Kidney glomerular epithelial cell (primary cell): Measurements from ENCODE around the gene CENPP.

Source experiments
- DNase-seq: peaks from one replicate; lab custom pipeline; 2025; lab: John Stamatoyannopoulos, UW

Gene CENPP

DNA sequence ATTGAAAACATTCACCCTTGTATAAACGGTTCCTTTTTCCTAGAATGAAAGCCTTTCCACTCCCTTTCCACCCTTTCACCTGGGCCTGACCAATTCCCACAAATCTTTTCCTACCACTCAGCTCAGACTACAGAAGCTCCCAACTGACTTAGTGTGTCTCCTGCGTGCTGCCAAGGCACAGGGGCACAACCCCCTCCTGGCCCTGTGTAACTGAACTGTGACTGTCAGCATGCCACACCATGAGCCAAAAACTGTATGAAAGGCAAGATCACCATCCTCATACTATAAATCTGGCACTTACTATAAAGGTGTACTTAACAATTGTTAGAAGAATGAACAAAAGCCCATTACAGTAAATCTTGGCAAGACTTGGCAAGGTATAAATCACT is 12.1 kb upstream of the CENPP start:
- no peak for DNase-seq

DNA sequence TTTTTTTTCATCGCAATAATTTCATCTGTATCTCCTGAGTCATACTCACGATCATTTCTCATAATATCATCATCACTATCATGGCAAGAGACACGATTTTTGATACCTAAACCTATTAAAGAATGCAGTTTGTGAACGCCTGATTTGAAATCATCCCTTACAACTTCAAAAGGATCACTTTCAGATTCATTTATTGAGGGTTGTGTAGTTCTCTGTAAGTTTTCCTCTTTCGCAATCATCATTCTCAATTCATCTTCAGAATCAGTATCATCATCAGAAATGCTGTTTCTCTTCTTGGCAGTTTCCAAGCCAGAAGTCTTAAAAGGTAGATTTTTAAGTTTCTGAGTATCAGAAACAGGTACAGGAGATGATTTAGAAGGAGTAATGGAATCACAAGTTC is 10.3 kb upstream of the CENPP start:
- DNase-seq = no peak

DNA sequence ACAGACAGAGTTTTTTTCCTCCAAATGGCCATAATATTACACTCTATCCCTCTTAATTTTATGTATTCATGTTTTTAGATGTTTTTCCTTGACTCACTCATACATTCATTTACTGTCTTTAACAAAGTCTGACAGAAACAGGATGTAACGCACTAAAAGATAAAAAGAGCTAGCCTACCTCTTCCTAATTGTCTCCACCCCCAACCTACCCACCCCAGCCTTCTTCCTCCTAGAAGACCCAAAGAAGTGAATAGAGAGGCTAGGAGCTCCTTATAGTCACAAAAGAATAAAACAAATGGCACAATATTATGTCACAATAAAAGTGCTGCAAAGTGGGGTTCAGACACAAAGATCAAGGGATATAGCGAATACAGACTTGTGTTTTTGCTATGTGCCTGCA is 1.3 kb upstream of the CENPP start:
- no peak for DNase-seq

DNA sequence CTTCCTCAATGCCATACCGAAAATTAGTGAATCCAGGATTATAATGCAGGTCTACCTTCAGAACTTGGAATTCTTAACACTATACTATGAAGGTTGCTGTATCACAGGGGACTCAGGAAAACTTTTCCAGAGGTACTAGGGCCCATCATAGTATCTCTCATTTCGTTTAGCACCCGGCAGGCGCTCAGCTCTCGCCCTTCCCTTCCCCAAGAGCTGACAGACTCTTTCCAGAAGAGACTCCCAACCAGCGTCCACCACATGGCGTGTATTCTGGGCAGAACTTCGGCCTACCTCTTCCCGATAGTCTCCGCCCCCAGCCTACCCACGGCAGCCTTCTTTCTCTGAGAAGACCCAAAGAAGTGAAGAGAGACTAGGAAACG is 874 bp upstream of the CENPP start:
- peak; percentile 68 for DNase-seq

DNA sequence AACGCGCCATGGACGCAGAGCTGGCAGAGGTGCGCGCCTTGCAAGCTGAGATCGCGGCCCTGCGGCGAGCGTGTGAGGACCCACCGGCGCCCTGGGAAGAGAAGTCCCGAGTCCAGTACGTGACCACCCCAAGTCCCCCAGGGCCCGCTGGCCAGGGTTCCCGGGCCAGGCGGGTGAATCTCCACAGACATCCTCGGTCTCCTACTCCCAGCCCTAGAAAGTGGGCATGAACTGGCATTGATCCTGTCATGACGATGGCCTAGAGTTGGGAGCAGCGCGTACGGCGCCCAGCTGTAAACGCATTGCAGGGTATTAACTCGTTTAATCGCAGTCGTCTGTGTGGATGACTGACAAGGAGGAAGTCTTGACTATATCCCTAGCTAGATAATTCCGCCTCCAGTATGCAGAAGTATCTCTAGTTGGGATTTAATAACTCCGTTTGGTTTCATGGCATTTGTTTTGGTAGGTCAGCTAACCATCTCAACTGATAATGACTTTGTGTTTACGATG is 293 bp downstream of the CENPP start:
- peak; percentile 2 for DNase-seq

DNA sequence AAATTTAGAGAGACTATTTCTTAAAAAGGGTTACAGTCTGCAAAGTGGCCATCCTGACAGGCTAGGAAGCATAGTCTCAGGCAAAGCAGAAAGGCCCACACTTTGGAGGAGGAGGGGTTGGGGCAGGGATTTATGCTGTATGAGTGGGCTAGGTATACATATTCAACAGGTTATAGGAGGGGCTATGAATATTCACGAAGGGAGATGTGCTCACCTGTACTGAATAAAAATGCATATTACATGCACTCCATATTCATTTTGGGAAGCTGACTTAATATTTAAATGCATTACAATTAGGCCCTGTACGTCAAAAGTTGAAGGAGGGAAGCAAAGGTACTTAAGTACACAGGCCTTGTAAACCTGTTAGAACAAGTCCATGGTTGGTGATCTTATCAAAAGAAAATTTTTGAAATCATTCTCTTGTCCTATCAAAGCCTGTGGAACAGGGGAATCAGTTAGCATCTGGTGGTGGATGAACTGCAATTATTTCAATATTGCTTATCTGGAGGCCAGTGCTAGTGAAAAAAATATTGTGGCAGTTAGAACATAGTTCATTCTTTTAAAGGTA is 1.6 kb downstream of the CENPP start:
- DNase-seq = no peak

DNA sequence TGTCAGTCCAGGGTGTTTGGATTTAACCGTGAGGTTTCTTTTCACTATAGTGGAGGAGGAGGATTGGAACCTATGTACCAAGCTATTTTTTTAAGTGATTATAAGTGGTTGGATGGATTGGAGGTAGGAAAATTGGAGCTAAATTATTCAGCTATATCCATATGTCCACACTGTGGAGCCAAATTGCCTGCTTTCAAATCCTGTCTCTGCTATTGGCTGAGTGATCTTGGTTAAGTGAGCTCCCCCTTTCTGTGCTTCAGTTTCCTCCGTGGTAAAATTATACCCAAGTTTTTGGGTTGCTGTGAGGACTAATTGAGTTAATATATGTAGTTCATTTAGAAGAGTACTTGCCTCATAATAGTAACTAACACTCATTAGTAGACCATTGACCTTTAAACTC is 2.5 kb downstream of the CENPP start:
- peak; percentile 4 for DNase-seq

DNA sequence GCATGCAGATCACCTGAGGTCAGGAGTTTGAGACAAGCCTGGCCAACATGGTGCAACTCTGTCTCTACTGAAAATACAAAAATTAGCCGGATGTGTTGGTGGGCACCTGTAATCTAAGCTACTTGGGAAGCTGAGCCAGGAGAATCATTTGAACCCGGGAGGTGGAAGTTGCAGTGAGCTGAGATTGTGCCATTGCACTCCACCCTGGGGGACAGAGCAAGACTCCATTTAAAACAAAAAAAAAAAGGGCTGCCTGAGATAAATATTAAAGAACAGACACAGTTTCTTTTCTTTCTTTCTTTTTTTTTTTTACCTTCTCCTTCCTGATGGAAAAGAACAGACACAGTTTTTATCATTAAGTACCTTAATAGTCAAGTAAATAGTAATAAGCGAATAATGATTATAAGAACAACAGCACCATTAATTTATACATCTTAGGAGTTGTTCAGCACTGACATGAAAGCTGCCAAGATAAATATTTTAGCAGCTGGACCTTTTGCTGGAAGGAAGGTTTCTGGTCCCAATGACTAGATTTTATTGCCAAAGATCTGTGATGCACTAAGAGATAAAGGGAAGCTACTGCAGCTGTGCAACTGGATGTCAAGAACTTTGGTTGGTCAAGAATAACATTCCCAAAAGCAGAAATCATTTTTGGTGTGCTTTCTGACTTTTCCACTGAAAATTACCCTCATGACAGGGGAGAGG is 7.0 kb downstream of the CENPP start:
- no peak for DNase-seq

DNA sequence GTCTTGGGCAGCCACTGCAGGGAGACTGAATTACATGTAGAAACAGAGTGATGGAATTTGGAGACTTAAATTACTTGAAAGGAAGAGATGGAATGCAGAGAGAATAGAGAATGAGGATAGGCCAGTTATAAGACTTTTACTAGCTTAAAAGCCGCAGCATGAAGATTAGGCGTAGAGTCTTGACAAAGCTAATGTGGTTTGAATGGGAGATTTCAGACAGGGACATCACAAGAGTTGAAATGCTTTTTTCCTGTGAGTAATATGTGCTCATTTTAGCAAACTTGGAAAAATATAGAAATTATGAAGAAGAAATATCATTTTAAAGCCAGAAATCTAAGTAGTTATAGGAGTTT is 7.5 kb downstream of the CENPP start:
- no peak for DNase-seq

DNA sequence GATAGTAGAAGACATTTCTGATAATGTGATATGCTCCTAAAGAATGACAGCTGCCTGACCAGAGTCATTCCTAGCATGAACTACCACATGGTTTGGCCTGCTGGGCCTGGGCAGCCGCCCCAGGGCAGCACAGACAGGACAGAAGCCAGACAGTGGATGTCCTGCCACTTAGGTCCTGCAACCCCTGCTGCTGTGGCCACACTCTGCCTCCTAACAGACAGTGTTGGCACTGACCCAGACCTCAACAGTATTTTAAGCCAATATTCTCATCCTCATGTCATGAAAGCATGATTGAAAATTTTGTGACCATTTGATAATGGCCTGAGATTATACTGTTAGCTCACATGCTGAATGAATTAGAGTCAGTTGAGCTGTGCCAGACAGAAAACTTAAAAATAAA is 15.8 kb downstream of the CENPP start:
- DNase-seq = no peak

DNA sequence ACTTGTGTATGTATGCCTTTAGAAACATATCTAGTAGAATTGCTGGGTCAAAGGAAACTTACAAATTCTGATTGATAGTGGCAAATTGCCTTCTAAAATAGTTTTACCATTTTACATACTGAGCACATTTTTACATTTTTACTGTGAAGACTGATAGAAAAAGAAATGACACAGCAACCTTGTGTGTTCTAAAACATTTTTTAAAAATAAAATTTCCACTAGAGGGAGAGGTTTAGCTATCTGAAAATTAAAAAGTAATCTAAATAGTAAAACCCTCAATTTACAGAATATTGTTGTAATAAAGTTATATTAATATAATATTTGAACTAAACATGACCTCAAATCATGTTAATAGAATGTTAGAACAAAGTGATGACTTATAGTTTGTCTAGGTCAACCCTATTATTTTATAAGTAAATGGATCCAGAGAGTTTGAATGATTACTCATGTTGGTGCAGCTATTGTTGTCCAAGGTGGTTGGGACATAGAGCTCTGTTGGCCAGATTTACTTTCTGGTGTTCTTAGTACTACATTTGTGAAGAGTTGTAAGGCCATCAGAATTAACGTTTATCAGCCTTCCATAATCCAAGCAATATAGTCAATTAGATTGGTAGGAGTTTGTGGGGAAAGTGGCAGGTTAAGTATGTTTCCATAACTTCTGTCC is 17.2 kb downstream of the CENPP start:
- DNase-seq = no peak

DNA sequence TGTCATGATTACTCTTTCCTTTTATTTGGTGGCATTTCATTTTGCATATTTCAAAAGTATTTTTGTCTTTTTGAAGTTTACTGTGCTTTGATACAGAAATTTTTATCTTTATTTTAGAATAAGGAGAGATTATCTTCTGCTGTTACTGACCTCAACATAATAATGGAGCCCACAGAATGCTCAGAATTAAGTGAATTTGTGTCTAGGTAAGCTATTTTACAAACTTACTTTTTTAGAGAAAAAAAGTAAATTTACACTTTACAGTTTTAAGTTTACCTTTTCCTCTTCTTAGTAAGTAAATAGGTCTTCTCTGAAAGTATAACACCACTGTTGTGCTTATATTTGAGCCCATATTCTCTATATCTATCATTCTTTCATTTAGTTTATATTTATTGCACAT is 19.8 kb downstream of the CENPP start:
- DNase-seq = no peak

DNA sequence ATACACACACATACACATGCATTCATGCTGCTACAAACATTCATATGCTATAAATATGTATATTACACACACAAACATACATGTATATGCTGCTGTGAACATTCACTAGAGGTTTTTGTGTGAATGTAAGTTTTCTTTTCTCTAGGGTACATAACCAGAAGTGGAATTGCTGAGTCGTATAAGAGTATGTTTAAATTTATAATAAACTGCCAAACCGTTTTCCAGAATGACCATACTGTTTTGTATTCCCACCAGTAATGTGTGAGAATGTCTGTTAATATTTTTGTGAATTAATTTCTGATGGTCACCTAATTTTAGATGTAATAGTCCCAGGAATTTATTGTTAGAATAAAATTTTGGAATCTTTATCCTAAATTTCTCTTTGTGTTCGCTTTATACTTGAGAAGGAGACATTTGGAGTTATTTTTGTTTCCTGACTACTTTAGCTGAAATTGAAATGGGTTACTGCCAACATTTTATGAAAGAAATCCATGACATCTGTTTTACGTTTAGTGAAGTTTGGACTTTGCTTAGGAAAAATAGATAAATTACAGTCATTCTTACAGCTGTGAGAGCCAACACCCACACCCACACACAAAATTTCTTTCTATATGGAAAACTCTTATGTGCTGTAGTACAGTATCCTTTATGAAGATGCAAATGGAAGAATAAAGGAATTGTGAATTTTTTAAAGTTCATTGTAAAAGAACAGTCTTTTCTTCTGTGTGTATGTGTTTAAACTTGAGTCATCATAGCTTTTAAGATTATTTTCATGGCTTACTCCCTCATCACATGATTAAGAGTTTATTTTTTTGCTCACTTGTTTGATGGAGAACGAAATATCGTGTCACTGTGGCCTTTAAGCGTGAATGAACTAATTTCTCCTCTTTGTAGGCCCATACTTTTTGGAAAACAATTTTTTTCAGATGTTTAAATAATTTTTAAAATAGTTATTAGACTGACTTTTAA is 24.3 kb downstream of the CENPP start:
- DNase-seq = no peak

DNA sequence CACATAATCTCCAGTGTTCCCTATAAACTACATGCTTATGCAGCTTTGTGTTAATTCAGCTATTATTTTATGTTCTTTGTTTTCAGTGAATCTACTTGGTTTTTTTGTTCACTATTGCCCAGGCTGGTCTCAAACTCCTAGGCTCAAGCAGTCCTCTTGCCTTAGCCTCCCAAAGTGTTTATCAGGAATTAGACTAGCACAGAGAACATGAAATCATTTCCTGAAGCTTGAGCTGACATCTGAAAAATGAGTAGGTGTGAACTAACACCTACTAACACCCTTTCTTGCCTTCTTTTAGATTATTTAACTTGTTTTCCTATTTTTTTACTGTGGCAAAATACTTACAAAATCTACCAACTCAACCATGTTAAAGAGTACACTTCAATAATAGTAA is 25.0 kb downstream of the CENPP start:
- no peak for DNase-seq

DNA sequence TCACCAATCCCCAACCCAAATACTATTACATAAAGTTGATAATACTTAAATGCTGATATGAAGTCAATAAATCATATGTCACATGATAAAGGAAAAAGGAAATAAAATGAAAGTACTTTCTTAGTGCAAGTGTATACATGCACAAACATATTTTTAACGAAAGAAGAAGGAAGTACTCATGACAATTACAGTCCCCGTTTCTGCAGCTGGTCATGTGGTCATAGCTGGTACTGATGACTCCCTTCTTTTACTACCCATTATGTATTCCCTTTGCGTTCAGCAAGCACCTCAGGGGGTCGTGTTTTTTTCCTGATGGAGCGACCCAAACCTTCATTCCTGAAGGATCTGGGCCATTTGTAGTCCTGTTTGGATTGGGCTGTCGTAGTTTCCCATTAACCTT is 27.3 kb downstream of the CENPP start:
- no peak for DNase-seq

DNA sequence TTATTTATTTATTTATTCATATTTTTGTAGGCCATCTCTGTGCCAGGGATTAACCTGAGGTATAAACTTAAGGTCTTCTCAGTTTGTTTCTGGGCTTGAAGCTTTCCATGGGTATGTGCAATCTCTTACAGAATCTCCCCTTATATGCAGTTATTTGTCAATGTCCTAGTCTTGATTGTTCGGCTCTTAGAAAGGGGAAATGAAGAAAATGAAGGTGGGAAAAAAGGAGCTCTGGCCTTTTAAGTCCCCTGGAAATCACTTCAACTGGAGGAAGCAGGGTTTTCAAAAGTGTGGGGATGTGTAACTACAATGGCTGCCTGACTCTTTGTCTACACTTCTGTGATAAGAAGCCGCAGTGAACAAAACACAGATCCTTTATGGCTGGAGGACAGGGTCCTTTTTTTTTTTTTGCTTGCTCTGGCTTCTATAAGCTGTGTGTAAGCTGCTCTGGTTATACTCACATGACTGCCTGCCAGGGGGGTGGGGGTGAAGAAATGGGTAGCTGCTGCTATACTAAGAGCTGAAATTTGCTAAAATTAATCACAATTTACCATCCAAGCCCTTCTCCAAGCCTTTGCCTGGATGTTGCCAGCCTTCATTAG is 33.7 kb downstream of the CENPP start:
- DNase-seq = no peak

DNA sequence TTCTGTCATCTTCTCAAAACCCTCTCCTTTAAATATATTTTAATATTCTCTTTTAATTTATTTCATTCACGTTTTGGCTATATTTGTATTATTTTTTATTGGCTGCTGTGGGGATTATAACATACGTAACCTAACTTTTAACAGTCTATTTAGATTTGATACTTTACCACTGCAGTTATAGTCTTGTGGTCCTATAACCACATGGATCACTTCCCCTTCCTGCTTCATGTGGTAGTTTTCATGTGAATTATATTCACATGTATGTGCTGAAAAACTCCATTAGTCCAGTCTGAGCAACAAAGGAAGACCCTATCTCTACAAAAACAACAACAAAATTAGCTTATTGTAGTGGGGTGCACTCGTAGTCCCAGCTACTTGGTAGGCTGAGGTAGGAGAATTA is 34.3 kb downstream of the CENPP start:
- no peak for DNase-seq

DNA sequence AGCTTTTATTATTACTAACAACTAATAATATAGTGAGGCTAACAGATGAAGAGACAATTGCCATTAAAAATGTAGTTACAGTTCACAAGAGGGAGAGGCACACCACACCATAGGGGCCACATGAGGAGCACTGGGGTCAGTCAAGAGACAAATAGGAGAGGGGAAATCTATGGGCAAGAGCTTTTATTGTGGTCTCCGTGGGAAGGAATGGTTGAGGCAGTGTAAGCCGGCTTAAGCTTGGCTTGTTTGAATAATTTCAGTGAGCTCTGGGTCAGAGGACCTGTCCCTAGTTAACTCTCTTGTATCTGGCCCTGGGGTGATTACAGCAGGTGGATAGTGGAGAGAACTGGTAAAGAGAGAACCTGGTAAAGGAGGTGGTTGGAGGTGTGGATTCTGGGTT is 43.3 kb downstream of the CENPP start:
- DNase-seq = no peak

DNA sequence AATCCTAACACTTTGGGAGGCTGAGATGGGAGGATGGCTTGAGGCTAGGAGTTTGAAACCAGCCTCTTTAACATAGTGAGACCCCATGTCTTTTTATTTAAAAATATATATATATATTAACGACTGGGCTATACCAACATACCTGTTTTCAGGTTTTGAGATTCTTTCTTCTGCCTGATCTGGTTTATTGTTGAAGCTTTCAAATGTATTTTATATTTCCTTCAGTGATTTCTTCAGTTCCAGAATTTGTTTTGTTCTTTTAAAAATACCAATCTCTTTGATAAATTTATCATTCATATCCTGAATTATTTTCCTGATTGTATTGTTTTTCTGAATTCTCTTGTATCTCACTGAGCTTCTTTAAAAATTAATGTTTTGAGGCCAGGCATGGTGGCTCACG is 47.4 kb downstream of the CENPP start:
- no peak for DNase-seq

DNA sequence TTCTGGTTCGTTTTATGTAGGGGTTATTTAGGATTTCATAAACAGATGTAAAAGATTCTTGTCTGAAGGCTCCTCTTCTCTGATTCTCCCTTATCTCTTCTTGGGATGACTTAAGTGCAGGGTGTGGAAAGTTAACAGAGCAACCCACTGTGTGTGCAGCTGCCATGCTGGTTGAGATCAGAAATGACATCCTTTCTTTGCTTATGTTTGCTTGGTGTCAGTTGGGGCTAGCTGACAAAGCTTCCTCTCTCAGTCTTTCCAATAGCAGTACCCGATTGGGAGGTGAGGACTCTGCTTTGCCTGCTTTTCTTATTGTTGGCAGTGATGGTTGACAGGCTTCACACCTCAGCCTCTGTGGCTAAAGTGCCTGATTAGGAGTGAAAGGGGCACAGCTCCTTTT is 52.1 kb downstream of the CENPP start:
- DNase-seq = no peak

DNA sequence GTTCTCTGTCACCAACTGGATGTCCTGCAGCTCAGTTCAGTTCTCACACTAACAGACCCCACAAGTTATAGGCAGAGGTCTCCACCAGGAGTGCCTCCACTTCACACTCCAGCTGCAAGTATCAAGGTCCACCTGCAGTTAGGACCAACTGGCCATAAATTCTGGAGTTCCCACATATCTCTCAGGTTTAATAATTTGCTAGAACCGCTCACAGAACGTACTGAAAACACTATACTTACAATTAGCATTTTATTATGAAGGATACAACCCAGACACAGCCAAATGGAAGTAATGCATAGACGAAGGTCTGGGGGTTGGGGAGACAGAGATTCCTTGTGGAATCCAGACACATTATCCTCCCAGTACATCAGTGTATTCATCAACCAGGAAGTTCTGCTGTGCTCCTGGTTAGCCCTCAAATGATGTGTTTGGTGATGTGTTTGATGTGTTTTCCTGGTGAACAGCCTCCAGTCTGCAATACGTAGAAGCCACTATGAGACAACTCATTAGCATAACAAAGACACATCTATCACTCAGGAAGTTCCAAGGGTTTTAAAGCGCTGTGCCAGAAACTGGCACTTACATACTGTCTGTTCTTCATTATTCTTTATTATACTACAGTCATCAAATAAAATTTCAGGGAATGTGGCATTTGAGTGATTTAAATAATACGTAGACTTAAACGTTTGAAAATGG is 53.3 kb downstream of the CENPP start:
- DNase-seq = no peak

DNA sequence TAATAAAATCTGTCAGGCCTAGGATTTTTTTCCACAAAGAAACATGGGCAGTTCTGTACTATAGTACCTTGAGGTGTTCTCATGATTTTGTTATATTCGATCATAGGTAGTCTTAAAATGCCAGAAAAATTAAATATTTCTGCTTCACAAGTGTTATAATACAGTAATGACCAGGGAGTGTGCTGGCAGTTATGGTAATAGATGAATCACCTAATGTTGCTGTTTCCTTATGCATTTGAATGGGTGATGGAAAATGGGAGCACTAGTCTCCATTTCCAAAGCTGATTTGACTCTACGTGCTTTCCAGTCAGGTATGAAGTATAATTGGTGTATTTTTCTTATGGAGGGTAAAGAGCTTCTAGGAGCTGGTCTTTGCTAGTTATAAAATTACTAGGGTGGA is 54.9 kb downstream of the CENPP start:
- DNase-seq = no peak
